Stimulated activated CD4-positive, alpha-beta T cell treated with anti-CD3 and anti-CD28 coated beads, Interleukin-15, amount 100 ng/mL, for 1 hour (primary cell): Measurements from ENCODE around the gene PPP1R14D.

Source experiments
- DNase-seq, 2 donors: peaks; one replicate each; pipeline ENCODE4 v3.0.0-alpha.2; 2020; ENCODE audit warnings: low read depth in 1 of 2, low spot score in 1 of 2

PPP1R14D gene

GRCh38 chr15:40853241-40853890 lies 24.9 kb upstream of the PPP1R14D start:
- no peak for DNase-seq

GRCh38 chr15:40852529-40852928 lies 24.0 kb upstream of the PPP1R14D start:
- no peak for DNase-seq

- DNase-seq, result no peak
Measured at GRCh38 chr15:40850576-40851112, 22.1 kb upstream of the PPP1R14D start.

GRCh38 chr15:40847223-40847961 lies 18.9 kb upstream of the PPP1R14D start:
- DNase-seq, result no peak

- DNase-seq, result no peak
Measured at GRCh38 chr15:40846841-40847222, 18.3 kb upstream of the PPP1R14D start.

GRCh38 chr15:40845511-40846284 lies 17.2 kb upstream of the PPP1R14D start:
- no peak for DNase-seq

GRCh38 chr15:40845036-40845435 lies 16.5 kb upstream of the PPP1R14D start:
- no peak for DNase-seq

GRCh38 chr15:40844696-40845030 lies 16.2 kb upstream of the PPP1R14D start:
- DNase-seq, result peak in 1 of 2 donors; percentile 22

GRCh38 chr15:40843885-40844695 lies 15.6 kb upstream of the PPP1R14D start, which contains the start of gene SPINT1:
Gene SPINT1 (plus strand): TSS chr15:40844048. CDS start chr15:40844555, 507 bp downstream.
- peak in 1 of 2 donors; percentile 69 for DNase-seq

GRCh38 chr15:40843261-40843884 lies 14.9 kb upstream of the PPP1R14D start:
- DNase-seq, result no peak

GRCh38 chr15:40841741-40842140 lies 13.2 kb upstream of the PPP1R14D start:
- DNase-seq, result no peak

GRCh38 chr15:40838756-40839155 lies 10.2 kb upstream of the PPP1R14D start:
- no peak for DNase-seq

GRCh38 chr15:40836020-40836419 lies 7.5 kb upstream of the PPP1R14D start:
- no peak for DNase-seq

- DNase-seq, result no peak
Measured at GRCh38 chr15:40832903-40833302, 4.4 kb upstream of the PPP1R14D start.

- DNase-seq, result no peak
Measured at GRCh38 chr15:40831861-40832260, 3.4 kb upstream of the PPP1R14D start.

GRCh38 chr15:40830884-40831283 lies 2.4 kb upstream of the PPP1R14D start:
- DNase-seq, result no peak

- no peak for DNase-seq
Measured at GRCh38 chr15:40829115-40829514, 607 bp upstream of the PPP1R14D start.

- no peak for DNase-seq
Measured at GRCh38 chr15:40826423-40827075, 2.0 kb downstream of the PPP1R14D start.

- no peak for DNase-seq
Measured at GRCh38 chr15:40825661-40826422, 2.7 kb downstream of the PPP1R14D start.
